Head of caudate nucleus (tissue), 42 donors: Measurements from ENCODE around the gene CCR8.
"Not testable (repeated sequence)": the region's sequence is repeated elsewhere in the genome, so short reads cannot be mapped to it uniquely, and the experiment has no call there.

Experiments
- DNase-seq, 42 donors: peaks; one replicate each; pipeline versions ENCODE4 v3.0.0 to v3.0.0-alpha.2; 2020 to 2021; ENCODE audit warnings: mixed read lengths in 7 of 42
- intact Hi-C: fragments of 100-400 bp; cut with DNase I; formaldehyde crosslinking; loops from one replicate; pipeline ENCODE4 v1.15.0; 2022

CCR8 gene

GRCh38 chr3:39296197-39297077, 33.1 kb upstream of the CCR8 start:
- intact Hi-C loops: no loop called here
- DNase-seq: no peak

DNA sequence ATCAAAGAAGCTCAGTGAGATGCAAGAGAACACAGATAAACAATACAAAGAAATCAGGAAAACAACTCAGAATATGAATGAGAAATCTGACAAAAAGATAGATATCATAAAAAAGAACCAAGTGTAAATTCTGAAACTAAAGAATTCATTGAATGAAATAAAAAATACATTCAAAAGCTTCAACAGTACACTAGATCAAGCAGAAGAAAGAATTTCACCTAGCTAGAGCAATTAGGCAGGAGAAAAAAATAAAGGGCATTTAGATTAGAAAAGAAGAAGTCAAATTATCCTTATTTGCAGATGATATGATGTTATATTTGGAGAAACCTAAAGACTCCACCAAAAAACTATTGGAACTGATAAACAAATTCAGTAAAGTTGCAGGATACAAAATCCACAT, 30.2 kb upstream of the CCR8 start:
- DNase-seq: no peak
- intact Hi-C loops: no loop called here

- DNase-seq: no peak
- intact Hi-C loops: no loop called here
Observed at GRCh38 chr3:39302178-39302577, 27.3 kb upstream of the CCR8 start.

DNA sequence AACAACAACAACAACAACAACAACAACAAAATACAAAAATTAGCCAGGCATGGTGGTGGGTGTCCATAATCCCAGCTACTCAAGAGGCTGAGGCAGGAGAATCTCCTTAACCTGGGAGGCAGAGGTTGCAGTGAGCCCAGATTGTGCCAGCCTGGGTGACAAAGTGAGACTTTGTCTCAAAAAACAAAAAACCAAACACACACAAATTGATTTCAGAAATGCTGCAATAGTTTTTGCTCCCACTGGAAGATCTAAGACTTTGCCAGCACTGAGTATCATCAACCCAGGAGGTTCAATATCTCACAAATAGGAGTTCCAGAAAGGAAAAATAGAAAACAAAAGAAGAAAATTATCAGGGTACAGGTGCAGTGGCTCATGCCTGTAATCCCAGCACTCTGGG, 16.2 kb upstream of the CCR8 start:
- no peak for DNase-seq
- intact Hi-C loops: no loop called here

DNA sequence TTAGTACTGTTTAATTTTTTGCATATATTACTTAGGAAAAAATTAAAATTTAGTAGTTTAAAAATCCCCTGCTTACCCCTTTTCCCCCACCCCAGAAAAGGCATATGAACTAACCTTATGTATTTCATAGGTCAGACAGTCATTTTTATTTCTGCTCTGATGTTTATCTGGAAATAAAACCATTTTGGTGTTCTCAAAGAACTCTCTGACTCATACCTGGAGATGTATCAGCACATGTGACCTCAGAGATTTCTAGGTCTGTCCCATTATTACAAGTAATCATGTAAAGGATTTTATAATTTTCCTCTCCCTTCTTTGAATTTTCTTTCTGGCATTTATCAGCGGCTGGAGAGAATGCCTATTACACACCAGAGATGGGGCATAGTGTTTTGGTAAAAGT, 14.1 kb upstream of the CCR8 start:
- intact Hi-C loops: no loop called here
- no peak for DNase-seq

DNA sequence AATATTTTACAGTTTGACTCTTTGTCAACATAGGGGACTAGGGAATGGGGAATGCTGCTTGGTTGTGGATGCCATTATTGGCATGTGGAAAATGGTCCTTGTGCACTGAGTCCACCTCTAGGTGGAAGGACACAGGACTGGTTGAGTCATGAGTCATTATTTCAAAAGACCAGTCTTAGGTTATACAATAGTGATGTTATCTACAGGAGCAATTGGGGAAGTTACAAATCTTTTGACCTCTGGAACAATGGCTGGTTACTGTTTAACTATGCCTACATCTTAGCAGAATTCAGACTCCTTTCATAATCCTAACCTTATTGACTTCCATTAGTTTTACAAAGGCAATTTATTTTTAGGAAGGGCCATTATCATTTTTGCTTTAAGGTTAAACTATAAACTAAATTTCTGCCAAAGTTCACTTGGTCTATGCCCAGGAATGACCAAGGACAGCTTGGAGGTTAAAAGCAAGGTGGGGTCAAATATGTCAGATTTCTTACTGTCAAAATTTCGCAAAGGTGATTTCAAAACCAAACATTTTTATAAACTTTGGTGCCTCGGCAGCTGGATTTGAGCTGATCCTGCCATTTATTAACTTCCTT, 11.8 kb upstream of the CCR8 start:
- DNase-seq: no peak
- intact Hi-C loops: no loop called here

DNA sequence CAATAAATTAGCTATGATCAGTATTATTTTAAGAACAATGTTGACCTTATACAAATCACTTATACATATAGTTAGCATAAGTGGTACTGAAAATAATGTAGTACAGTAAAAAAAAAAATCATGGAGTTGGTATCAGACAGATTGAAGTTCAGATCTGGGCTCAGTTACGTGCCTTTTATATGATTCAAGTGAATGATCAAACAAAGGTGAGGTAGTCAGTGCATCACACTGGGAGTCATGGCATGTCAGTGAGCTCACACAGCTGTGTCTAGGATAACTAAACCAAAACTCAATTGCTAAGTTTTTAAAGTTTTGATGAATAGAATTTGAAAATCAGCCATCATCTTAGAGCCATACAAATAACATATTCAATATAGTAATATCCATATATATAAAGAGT, 11.2 kb upstream of the CCR8 start:
- no peak for DNase-seq

DNA sequence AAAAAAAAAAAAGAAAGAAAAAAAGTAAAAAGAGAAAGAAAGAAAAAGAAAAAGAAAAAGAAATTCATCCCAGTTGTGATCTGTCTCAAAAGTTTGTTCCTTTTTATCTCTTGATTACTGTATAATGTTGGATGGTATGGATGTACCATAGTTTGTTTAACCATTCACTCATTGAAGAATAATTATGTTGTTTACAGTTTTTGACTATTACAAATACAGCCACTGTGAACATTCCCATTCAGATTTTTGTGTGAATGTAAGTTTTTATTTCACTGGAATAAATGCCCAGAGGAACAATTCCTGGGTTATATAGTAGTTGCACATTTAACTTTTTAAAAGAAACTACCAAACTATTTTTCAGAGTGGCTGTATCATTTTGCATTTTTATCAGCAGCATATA, 10.3 kb upstream of the CCR8 start:
- no peak for DNase-seq
- intact Hi-C loops: no loop called here

More for the DNA sequence above, 11.2 kb upstream of the CCR8 start:
- intact Hi-C loops: no loop called here

DNA sequence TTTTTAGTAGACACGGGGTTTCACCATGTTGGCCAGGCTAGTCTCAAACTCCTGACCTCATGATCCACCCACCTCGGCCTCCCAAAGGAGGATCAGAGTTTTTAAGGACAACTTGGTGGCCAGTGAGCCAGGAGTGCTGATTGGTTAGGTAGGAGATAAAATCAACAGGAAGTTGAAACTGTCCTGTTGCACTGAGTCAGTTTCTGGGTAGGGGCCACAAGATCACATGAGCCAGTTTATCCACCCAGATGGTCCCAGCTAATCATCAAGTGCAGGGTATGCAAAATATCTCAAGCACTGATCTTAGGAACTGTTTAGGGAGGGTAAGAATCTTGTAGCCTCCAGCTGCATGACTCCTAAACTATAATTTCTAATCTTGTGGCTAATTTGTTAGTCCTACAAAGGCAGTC, 7.9 kb upstream of the CCR8 start:
- DNase-seq, intact Hi-C loops: not testable (repeated sequence)

GRCh38 chr3:39322209-39322715, 7.2 kb upstream of the CCR8 start:
- DNase-seq, intact Hi-C loops: not testable (repeated sequence)

GRCh38 chr3:39322936-39323335, 6.6 kb upstream of the CCR8 start:
- intact Hi-C loops: no loop called here
- DNase-seq: no peak

DNA sequence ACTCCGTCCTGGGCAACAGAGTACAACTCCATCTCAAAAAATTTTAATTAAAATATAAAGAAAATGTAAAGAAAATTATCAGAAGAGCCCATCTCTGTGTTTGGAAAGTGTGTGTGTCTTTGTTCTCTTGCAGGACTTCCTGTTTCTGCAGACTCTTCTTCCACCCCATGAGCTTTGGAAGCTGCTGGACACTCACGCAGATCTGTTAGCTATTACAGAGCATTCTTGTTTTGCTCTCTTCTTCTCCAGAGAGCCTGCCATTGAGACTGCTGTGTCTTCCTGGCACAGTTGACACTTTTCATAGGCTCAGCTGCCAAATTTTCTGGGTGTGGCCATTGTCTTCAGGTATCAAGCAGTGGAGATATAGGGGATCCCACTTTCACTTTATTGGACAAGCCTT, 6.0 kb upstream of the CCR8 start:
- DNase-seq: no peak
- intact Hi-C loops: no loop called here

DNA sequence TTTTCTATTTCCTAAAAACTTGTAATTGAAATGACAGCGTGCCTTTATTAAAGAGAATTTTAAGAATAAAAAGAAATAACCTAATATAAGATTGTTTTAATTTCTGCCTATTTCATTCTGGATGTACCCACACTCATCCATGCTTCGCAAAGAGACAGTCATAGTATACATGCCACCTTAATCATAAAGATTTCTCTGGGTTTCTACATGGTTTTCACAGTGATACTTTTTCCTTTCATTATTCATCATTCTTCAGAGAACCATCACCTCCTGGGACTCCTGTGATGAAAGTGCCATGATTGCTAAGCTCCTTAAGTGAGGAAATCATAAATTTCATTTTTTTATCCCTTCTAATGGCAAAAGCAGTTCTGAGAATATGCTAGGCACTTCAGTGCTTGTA, 4.3 kb upstream of the CCR8 start:
- DNase-seq: no peak
- intact Hi-C loops: no loop called here

DNA sequence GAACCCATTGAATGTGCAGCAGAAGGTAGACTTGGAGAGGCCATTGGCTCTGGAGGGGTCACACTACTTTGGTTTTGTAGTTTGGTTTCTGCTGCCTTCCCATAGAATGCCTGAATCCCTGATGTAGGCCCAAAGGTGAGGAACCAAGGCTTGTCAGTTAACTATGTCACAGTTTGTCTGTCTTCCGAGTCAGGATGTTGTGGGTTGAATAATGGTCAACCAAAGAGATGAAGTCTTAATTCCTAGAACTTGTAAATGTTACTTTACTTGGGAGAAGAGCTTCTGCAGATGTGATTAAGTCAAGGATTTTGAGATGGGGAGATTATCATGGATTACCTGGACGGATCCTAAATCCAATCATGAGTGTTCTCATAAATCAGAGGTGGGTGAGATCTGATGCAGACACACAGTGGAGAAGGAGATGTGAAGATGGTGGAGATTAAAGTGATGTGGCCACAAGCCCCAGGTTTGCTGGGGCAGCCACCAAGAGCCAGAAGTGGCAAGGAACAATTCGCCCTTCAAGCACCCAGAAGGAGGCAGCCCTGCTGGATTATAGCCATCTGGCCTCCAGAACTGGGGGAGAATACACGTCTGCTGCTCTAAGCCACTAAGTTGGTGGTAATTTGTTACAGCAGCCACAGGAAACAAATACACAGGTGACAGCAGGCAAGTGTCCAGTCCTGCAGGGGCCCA, 2.3 kb upstream of the CCR8 start:
- DNase-seq: no peak

DNA sequence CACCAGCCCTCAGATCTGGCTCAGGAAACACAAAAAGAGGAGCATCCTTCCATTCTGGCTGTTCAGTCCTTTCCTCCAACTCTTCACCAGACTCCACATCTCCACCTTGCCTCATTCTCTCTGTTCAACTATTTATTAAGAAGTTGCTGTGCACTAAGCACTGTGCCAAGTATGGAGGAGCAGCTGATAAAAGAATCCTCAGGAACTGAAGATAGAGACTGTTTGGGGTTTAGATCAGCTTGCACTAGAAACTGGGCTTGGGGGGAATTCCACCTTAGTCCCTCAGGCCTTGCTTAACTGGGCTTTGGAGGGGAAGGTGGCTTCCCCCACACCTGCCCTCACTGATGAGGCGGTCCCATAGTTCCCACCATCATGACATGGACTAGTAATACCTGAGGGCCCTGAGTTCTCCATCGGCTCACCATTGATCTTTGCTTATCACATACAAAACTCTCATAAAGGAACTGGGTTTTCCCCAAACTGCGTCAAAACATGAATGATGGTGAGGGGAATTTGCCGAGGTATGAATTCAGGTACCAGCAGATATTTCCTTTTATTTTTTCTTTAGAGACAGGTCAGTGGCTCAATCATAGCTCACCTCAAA, 1.7 kb upstream of the CCR8 start:
- no peak for DNase-seq
- intact Hi-C loops: no loop called here

More for the DNA sequence above, 2.3 kb upstream of the CCR8 start:
- intact Hi-C loops: no loop called here

GRCh38 chr3:39330824-39331223, 1.3 kb downstream of the CCR8 start:
- intact Hi-C loops: no loop called here
- DNase-seq: no peak

DNA sequence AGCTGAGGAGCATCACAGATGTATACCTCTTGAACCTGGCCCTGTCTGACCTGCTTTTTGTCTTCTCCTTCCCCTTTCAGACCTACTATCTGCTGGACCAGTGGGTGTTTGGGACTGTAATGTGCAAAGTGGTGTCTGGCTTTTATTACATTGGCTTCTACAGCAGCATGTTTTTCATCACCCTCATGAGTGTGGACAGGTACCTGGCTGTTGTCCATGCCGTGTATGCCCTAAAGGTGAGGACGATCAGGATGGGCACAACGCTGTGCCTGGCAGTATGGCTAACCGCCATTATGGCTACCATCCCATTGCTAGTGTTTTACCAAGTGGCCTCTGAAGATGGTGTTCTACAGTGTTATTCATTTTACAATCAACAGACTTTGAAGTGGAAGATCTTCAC, 3.0 kb downstream of the CCR8 start:
- no peak for DNase-seq
- intact Hi-C loops: no loop called here

DNA sequence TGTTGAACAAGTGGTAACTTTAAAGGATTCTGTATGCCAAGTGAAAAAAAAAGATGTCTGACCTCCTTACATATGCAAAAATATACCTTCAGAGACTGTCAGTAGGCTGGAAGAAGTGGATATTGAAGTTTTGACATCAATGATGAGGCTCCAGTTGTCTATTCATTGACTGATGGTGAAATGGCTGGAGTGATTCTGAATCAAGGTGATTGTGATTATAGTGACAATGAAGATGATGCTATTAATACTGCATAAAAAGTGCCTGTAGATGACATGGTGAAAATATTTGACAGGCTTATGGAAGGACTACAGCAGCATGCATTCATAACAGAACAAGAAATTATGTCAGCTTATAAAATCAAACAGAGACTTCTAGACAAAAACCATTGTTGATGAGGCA, 4.1 kb downstream of the CCR8 start:
- DNase-seq: no peak
- intact Hi-C loops: no loop called here

DNA sequence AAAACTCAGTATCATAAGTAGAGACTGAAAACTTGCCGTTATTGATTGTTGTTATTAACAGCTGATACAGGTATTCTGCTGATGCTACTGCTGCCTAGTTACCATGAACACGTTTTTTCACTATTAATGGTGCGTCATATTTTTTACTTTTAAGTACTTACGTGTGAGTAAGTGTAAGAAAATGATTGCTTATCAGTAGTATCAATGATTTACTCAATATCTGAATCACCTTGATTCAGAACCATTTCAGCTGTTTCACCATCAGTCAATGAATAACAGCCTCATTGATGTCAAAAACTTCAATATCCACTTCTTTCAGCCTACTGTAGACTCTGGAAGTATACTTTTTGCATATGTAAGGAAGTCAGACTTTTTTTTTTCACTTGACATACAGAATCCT, 4.7 kb downstream of the CCR8 start:
- DNase-seq: no peak
- intact Hi-C loops: no loop called here

- intact Hi-C loops: no loop called here
- DNase-seq: no peak
Observed at GRCh38 chr3:39338201-39338600, 8.7 kb downstream of the CCR8 start.
